H1 (cell line): ENCODE measurements around the gene CPHXL2.

Experiments used
- BCL11A ChIP-seq, 2 experiments: IDR thresholded peaks; one replicate each; pipeline ENCODE4 v1.6.1; 2011; ENCODE audit warnings: low read depth in 2 of 2, low read length in 2 of 2, mild to moderate bottlenecking in 2 of 2
- CHD2 ChIP-seq: IDR thresholded peaks from 2 replicates; pipeline ENCODE4 v1.6.1; 2012; ENCODE audit warnings: low read length, improper control_type of control experiment
- EZH2 ChIP-seq: fragments of 200-600 bp; sonication (generic); IDR thresholded peaks from 2 replicates; pipeline ENCODE4 v1.7.1; 2012; ENCODE audit warnings: low read depth, mild to moderate bottlenecking, moderate library complexity, low read length, inconsistent platforms; ENCODE audit not compliant: severe bottlenecking
- GABPA ChIP-seq: IDR thresholded peaks from 2 replicates; pipeline ENCODE4 v1.6.1; 2011; ENCODE audit warnings: mild to moderate bottlenecking, low read length, moderate library complexity, borderline replicate concordance; ENCODE audit not compliant: insufficient read depth
- HDAC6 ChIP-seq: IDR thresholded peaks from one replicate; pipeline ENCODE4 v1.7.1; 2012; ENCODE audit warnings: low read depth, mild to moderate bottlenecking, inconsistent platforms, low read length, moderate library complexity
- JUND ChIP-seq: IDR thresholded peaks from 2 replicates; pipeline ENCODE4 v1.6.1; 2011; ENCODE audit warnings: mild to moderate bottlenecking, improper control_type of control experiment, low read length
- POLR2A ChIP-seq, 2 experiments: IDR thresholded peaks; 1 replicate in 1 of 2; 2 replicates in 1 of 2; pipeline ENCODE4 v1.6.1; 2011; ENCODE audit warnings: low read depth in 2 of 2, low read length in 2 of 2, mild to moderate bottlenecking in 2 of 2; ENCODE audit errors: control extremely low read depth in 1 of 2
- RAD21 ChIP-seq, 2 experiments: IDR thresholded peaks in 1 of 2; conservative IDR thresholded peaks in 1 of 2; 2 replicates each; pipeline ENCODE4 v1.6.1; 2011; ENCODE audit warnings: low read depth in 2 of 2, low read length in 2 of 2, improper control_type of control experiment in 1 of 2, inconsistent platforms in 1 of 2, mild to moderate bottlenecking in 1 of 2, moderate library complexity in 1 of 2
- TAF1 ChIP-seq: IDR thresholded peaks from 2 replicates; pipeline ENCODE4 v1.6.1; 2011; ENCODE audit warnings: mild to moderate bottlenecking, low read depth, low read length
- YY1 ChIP-seq: IDR thresholded peaks from 2 replicates; pipeline ENCODE4 v1.6.1; 2011; ENCODE audit warnings: low read depth, mild to moderate bottlenecking, low read length
- TF ChIP-seq, protein P1 (sequence below), 3 experiments: IDR thresholded peaks; 1 replicate in 2 of 3; 2 replicates in 1 of 3; pipeline versions ENCODE4 v1.5.1 to v1.6.1; 2011; ENCODE audit warnings: low read length in 3 of 3, mild to moderate bottlenecking in 3 of 3, inconsistent platforms in 2 of 3, low read depth in 1 of 3, moderate library complexity in 1 of 3; ENCODE audit not compliant: insufficient read depth in 1 of 3; ENCODE audit errors: control extremely low read depth in 1 of 3
- TF ChIP-seq, protein P2 (sequence below): IDR thresholded peaks from 2 replicates; pipeline ENCODE4 v1.6.1; 2011; ENCODE audit warnings: low read length, improper control_type of control experiment

DNA sequence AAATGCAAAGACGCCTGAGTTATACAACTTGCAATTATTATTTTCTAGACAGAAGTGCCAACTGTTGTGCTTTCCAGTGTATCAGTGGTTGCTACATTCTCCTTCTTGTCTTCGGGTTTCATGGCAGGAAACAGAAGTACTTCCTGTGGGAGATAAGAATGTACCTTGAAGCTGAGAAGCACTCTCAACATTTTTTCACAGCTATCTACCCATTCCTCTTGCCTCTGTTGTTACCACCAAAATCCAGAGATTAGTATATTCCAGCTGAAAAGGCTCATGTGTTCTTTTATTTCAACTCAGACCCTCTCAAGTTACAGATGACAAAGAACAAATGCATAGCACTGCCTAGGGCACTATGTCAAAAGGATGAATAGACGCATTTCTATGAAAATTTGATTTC, 49.0 kb downstream of the CPHXL2 start:
- TF ChIP-seq HDAC6 (no peak), POLR2A (IDR thresholded peaks at IDR 0.05; ENCODE audit: control extremely low read depth in 1 of 2, low read depth in 2 of 2, low read length in 2 of 2) (no peak), CHD2 (no peak), EZH2 (no peak), JUND (no peak), TAF1 (no peak), RAD21 (IDR thresholded peaks at IDR 0.05 in 1 of 2, conservative IDR thresholded peaks at IDR 0.05 in 1 of 2; ENCODE audit: low read depth in 2 of 2, low read length in 2 of 2) (no peak), YY1 (no peak), BCL11A (IDR thresholded peaks at IDR 0.05; ENCODE audit: low read depth in 2 of 2, low read length in 2 of 2) (no peak), GABPA (no peak)
- TF ChIP-seq, protein P1, sequence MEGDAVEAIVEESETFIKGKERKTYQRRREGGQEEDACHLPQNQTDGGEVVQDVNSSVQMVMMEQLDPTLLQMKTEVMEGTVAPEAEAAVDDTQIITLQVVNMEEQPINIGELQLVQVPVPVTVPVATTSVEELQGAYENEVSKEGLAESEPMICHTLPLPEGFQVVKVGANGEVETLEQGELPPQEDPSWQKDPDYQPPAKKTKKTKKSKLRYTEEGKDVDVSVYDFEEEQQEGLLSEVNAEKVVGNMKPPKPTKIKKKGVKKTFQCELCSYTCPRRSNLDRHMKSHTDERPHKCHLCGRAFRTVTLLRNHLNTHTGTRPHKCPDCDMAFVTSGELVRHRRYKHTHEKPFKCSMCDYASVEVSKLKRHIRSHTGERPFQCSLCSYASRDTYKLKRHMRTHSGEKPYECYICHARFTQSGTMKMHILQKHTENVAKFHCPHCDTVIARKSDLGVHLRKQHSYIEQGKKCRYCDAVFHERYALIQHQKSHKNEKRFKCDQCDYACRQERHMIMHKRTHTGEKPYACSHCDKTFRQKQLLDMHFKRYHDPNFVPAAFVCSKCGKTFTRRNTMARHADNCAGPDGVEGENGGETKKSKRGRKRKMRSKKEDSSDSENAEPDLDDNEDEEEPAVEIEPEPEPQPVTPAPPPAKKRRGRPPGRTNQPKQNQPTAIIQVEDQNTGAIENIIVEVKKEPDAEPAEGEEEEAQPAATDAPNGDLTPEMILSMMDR (IDR thresholded peaks at IDR 0.05; ENCODE audit: control extremely low read depth in 1 of 3, insufficient read depth in 1 of 3, low read depth in 1 of 3, low read length in 3 of 3) = no peak
- TF ChIP-seq, protein P2, sequence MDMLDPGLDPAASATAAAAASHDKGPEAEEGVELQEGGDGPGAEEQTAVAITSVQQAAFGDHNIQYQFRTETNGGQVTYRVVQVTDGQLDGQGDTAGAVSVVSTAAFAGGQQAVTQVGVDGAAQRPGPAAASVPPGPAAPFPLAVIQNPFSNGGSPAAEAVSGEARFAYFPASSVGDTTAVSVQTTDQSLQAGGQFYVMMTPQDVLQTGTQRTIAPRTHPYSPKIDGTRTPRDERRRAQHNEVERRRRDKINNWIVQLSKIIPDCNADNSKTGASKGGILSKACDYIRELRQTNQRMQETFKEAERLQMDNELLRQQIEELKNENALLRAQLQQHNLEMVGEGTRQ = no peak
